Endothelial cell of umbilical vein (primary cell): Measurements from ENCODE around the gene NALCN. TPM values are rescaled to one million over a fixed set of nuclear protein-coding genes. Genes with fewer than 3 reads are reported as not detected.

Source experiments
- BruUV-seq: library from RNA; stranded (reverse); fragments of 400-500 nt; replicated peaks from 2 replicates; lab custom pipeline; 2021; lab: Mats Ljungman, UMichigan
- CTCF ChIA-PET: fragments of 300-600, 350-600 bp; sonication (Branson Sonifier 250); formaldehyde crosslinking; loops from one replicate; lab custom pipeline; 2021; ENCODE audit warnings: antibody characterized with exemption, inconsistent platforms; lab: Charles Lee
- POLR2A ChIA-PET: fragments of 300-600, 350-600 bp; sonication (Branson Sonifier 250); formaldehyde crosslinking; loops from one replicate; lab custom pipeline; 2021; ENCODE audit warnings: antibody characterized with exemption, inconsistent platforms; lab: Charles Lee
- DNase-seq: peaks from one replicate; pipeline ENCODE4 v3.0.0-alpha.2; 2011; ENCODE audit warnings: low read depth, low spot score
- FAIRE-seq: peaks from 2 replicates; lab custom pipeline; 2011; peaks lifted over from hg19 to GRCh38; lab: Jason Lieb, UNC
- H2AFZ ChIP-seq: 2 replicates; pipeline ENCODE4 v1.6.0; 2012; ENCODE audit warnings: low read depth, low read length, control low read depth, inconsistent platforms
- H3K27ac ChIP-seq: 2 replicates; pipeline ENCODE4 v1.5.1; 2011; ENCODE audit warnings: low read depth, mild to moderate bottlenecking, control low read depth, low read length, moderate library complexity; ENCODE audit not compliant: insufficient read depth
- H3K27me3 ChIP-seq, 2 experiments: 2 replicates each; pipeline versions ENCODE4 v1.6.0 to v1.6.1; 2011; ENCODE audit warnings: low read length in 2 of 2, mixed read lengths in 1 of 2; ENCODE audit not compliant: control insufficient read depth in 2 of 2, insufficient read depth in 2 of 2
- H3K36me3 ChIP-seq, 2 experiments: 2 replicates in 1 of 2; 3 replicates in 1 of 2; pipeline ENCODE4 v1.5.1; 2011; ENCODE audit warnings: low read length in 2 of 2, mild to moderate bottlenecking in 1 of 2, moderate library complexity in 1 of 2; ENCODE audit not compliant: control insufficient read depth in 2 of 2, insufficient read depth in 2 of 2; ENCODE audit errors: extremely low read depth in 1 of 2
- H3K4me1 ChIP-seq: 3 replicates; pipeline ENCODE4 v1.5.1; 2011; ENCODE audit warnings: mild to moderate bottlenecking, low read length; ENCODE audit not compliant: control insufficient read depth, insufficient read depth; ENCODE audit errors: extremely low read depth
- H3K4me2 ChIP-seq: 2 replicates; pipeline ENCODE4 v1.6.1; 2011; ENCODE audit warnings: low read length, control low read depth, mixed read lengths; ENCODE audit not compliant: insufficient read depth
- H3K4me3 ChIP-seq, 3 experiments: fragments of 200-600 bp in 1 of 3; sonication (generic), shearing (Covaris generic) in 1 of 3; replicated peaks in 1 of 3; 2 replicates each; pipeline ENCODE4 v1.5.1; 2011 to 2016; ENCODE audit warnings: control low read depth in 3 of 3, low read length in 3 of 3, mild to moderate bottlenecking in 2 of 3, inconsistent platforms in 1 of 3, low read depth in 1 of 3, moderate library complexity in 1 of 3; ENCODE audit not compliant: insufficient read depth in 1 of 3
- H3K79me2 ChIP-seq: 2 replicates; pipeline ENCODE4 v1.6.0; 2012; ENCODE audit warnings: low read length, inconsistent platforms; ENCODE audit not compliant: control insufficient read depth, insufficient read depth
- H3K9ac ChIP-seq: replicated peaks from 2 replicates; pipeline ENCODE3; 2011; ENCODE audit warnings: low read length, control low read depth; ENCODE audit not compliant: insufficient read depth; ENCODE audit errors: extremely low read depth
- H3K9me1 ChIP-seq: replicated peaks from 3 replicates; pipeline ENCODE4 v1.6.0; 2011; ENCODE audit warnings: mild to moderate bottlenecking, low read length; ENCODE audit not compliant: control insufficient read depth, insufficient read depth; ENCODE audit errors: extremely low read depth
- H3K9me3 ChIP-seq: replicated peaks from 2 replicates; pipeline ENCODE4 v1.5.1; 2012; ENCODE audit warnings: low read length, inconsistent platforms; ENCODE audit not compliant: control insufficient read depth, insufficient read depth
- H4K20me1 ChIP-seq: replicated peaks from 2 replicates; pipeline ENCODE3; 2011; ENCODE audit warnings: mild to moderate bottlenecking, low read length; ENCODE audit not compliant: control insufficient read depth, insufficient read depth; ENCODE audit errors: extremely low read depth
- EZH2 ChIP-seq: IDR thresholded peaks from 2 replicates; pipeline ENCODE4 v1.6.1; 2012; ENCODE audit warnings: borderline replicate concordance, low read depth, mild to moderate bottlenecking, moderate library complexity, low read length, inconsistent platforms; ENCODE audit not compliant: severe bottlenecking
- FOS ChIP-seq: IDR thresholded peaks from 2 replicates; pipeline ENCODE4 v1.6.1; 2011; ENCODE audit warnings: mild to moderate bottlenecking, low read length, moderate library complexity, borderline replicate concordance; ENCODE audit not compliant: insufficient read depth
- GATA2 ChIP-seq: IDR thresholded peaks from 2 replicates; pipeline ENCODE4 v1.7.0; 2011; ENCODE audit warnings: low read depth, mild to moderate bottlenecking, moderate library complexity, mixed read lengths, low read length; ENCODE audit not compliant: insufficient read length, insufficient read depth
- JUN ChIP-seq: IDR thresholded peaks from 2 replicates; pipeline ENCODE4 v1.6.1; 2011; ENCODE audit warnings: borderline replicate concordance, low read depth; ENCODE audit not compliant: insufficient read length, insufficient read depth
- MAX ChIP-seq: IDR thresholded peaks from 2 replicates; pipeline ENCODE4 v1.6.1; 2011; ENCODE audit not compliant: insufficient read depth, insufficient read length
- MYC ChIP-seq: IDR thresholded peaks from one replicate; pipeline ENCODE4 v1.6.1; 2011; ENCODE audit warnings: mild to moderate bottlenecking, low read depth, low read length
- POLR2A ChIP-seq: IDR thresholded peaks from 2 replicates; pipeline ENCODE4 v1.6.1; 2012; ENCODE audit warnings: low read depth, mild to moderate bottlenecking, control low read depth, low read length
- POLR2AphosphoS5 ChIP-seq: IDR thresholded peaks from 2 replicates; pipeline ENCODE4 v1.6.1; 2012; ENCODE audit warnings: low read depth, mild to moderate bottlenecking, control low read depth, low read length, moderate library complexity; ENCODE audit not compliant: insufficient read depth
- dilution Hi-C: fragments of 300-500 bp; cut with MboI; formaldehyde crosslinking; loops from one replicate; pipeline ENCODE4 v1.15.0; 2019; ENCODE audit warnings: low sequenced_read_pairs; ENCODE audit not compliant: extremely low pct_ligation_motif_present
- intact Hi-C: fragments of 100-400 bp; cut with micrococcal nuclease; formaldehyde crosslinking; loops from one replicate; pipeline ENCODE4 v1.10.0; 2022
- polyA plus RNA-seq, 4 experiments: library from polyadenylated mRNA; depleted of rRNA in 3 of 4; stranded (reverse) in 3 of 4; unstranded in 1 of 4; fragments of >200 nt; gene quantifications; 2 replicates each; pipeline versions ENCODE4 v1.2.1 to v1.2.3, GENCODE V29; 2011 to 2012; ENCODE audit warnings: missing spikeins in 1 of 4
- total RNA-seq: library from RNA; stranded (reverse); gene quantifications from 2 replicates; pipeline ENCODE4 v1.2.3, GENCODE V29; 2021
- TF ChIP-seq, protein P1 (sequence below), 2 donors: IDR thresholded peaks; 1 replicate in 1 of 2; 2 replicates in 1 of 2; pipeline ENCODE4 v1.5.1; 2011; ENCODE audit warnings: low read length in 2 of 2, mild to moderate bottlenecking in 2 of 2, moderate library complexity in 2 of 2, control low read depth in 1 of 2, inconsistent platforms in 1 of 2, low read depth in 1 of 2; ENCODE audit not compliant: insufficient read depth in 1 of 2; ENCODE audit errors: extremely low read depth in 1 of 2

NALCN gene
- total and polyA plus RNA-seq, 2 donors (not counting 3 experiments of a cell fraction or from before 2014, with no cell fraction given): 3.3 to 4.4 TPM

GRCh38 chr13:101326710-101327109 is 89.6 kb downstream of the NALCN start:
- Histone ChIP-seq H4K20me1 (no peaks in the 10 kb centered on the region), H3K36me3 (no peaks in the 10 kb centered on the region), H3K27me3 (no peaks in the 10 kb centered on the region), H3K4me2 (no peak overlapping the region), H2AFZ (no peak overlapping the region), H3K9me1 (no peaks in the 10 kb centered on the region), H3K79me2 (no peaks in the 10 kb centered on the region), H3K9ac (no peak overlapping the region), H3K9me3 (no peaks in the 10 kb centered on the region), H3K4me3 (no peak overlapping the region), H3K27ac (no peak overlapping the region), H3K4me1 (no peaks in the 10 kb centered on the region)
- intact Hi-C loops: no loop called here
- ChIA-PET POLR2A (no interaction called here), CTCF (no interaction called here)
- DNase-seq (no peak), FAIRE-seq (no peak)
- TF ChIP-seq POLR2A (no peak), EZH2 (no peak), JUN (no peak), FOS (no peak), MYC (no peak), POLR2AphosphoS5 (no peak), GATA2 (no peak), MAX (no peak)
- TF ChIP-seq, protein P1, sequence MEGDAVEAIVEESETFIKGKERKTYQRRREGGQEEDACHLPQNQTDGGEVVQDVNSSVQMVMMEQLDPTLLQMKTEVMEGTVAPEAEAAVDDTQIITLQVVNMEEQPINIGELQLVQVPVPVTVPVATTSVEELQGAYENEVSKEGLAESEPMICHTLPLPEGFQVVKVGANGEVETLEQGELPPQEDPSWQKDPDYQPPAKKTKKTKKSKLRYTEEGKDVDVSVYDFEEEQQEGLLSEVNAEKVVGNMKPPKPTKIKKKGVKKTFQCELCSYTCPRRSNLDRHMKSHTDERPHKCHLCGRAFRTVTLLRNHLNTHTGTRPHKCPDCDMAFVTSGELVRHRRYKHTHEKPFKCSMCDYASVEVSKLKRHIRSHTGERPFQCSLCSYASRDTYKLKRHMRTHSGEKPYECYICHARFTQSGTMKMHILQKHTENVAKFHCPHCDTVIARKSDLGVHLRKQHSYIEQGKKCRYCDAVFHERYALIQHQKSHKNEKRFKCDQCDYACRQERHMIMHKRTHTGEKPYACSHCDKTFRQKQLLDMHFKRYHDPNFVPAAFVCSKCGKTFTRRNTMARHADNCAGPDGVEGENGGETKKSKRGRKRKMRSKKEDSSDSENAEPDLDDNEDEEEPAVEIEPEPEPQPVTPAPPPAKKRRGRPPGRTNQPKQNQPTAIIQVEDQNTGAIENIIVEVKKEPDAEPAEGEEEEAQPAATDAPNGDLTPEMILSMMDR (IDR thresholded peaks at IDR 0.05; ENCODE audit: extremely low read depth in 1 of 2, insufficient read depth in 1 of 2, low read depth in 1 of 2, low read length in 2 of 2): no peak
- no TSS peak for BruUV-seq
- dilution Hi-C loops: no loop called here
